ENCODE results near the gene ETF1. TPM values are rescaled to one million over a fixed set of nuclear protein-coding genes. Genes with fewer than 3 reads are reported as not detected.

ETF1 gene
- total RNA-seq, 4 donors from 2014 or later = 39.8 to 66.6 (median 54.1) TPM

GRCh38 chr5:138464008-138464387 lies 79.0 kb downstream of the ETF1 start:
- Histone ChIP-seq H3K27me3 (no peaks in the 10 kb centered on the region), H3K36me3 (no peaks in the 10 kb centered on the region), H3K27ac (peak overlapping the region; percentile 95 to 99 (median 98)), H3K4me1 (peaks cover 12 to 35% (median 21%) of the 10 kb centered on the region in 4 donors), H3K4me3 (peak overlapping the region; percentile 65 to 87 (median 80)), H3K9me3 (no peaks in the 10 kb centered on the region)
- intact Hi-C loops (cut with DNase I; ENCODE audit: low total_unique reads) (loop anchor here (5.0 kb wide), 1 partner anchor 78 kb away; the partner anchor contains the start of gene ETF1), in situ Hi-C loops (cut with MboI; ENCODE audit: low pct_ligation_motif_present in 1 of 4, low pct_unique_long_range_greater_than_20kb in 1 of 4, low sequenced_read_pairs in 3 of 4) (no loop called here)
- TF ChIP-seq POLR2AphosphoS5 (IDR thresholded peaks at IDR 0.05) = peak; percentile 86 to 96 (median 95)
- TF ChIP-seq POLR2A (IDR thresholded peaks at IDR 0.05) = peak; percentile 83
- TF ChIP-seq, protein P1, sequence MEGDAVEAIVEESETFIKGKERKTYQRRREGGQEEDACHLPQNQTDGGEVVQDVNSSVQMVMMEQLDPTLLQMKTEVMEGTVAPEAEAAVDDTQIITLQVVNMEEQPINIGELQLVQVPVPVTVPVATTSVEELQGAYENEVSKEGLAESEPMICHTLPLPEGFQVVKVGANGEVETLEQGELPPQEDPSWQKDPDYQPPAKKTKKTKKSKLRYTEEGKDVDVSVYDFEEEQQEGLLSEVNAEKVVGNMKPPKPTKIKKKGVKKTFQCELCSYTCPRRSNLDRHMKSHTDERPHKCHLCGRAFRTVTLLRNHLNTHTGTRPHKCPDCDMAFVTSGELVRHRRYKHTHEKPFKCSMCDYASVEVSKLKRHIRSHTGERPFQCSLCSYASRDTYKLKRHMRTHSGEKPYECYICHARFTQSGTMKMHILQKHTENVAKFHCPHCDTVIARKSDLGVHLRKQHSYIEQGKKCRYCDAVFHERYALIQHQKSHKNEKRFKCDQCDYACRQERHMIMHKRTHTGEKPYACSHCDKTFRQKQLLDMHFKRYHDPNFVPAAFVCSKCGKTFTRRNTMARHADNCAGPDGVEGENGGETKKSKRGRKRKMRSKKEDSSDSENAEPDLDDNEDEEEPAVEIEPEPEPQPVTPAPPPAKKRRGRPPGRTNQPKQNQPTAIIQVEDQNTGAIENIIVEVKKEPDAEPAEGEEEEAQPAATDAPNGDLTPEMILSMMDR (IDR thresholded peaks at IDR 0.05) = peak; percentile 91 to 99 (median 95)
- no peak for TF ChIP-seq EP300 (IDR thresholded peaks at IDR 0.05; ENCODE audit: low read depth)
- WGBS, 2 donors (ENCODE audit: low coverage in 1 of 2) = 0% methylated on average over 29 of the region's 34 CpGs; no CpG with 5 or more reads in 1 of the 2 donors
- DNase-seq = peak; percentile 97

- Histone ChIP-seq H3K27me3 (no peaks in the 10 kb centered on the region), H3K27ac (peak overlapping the region; percentile 95 to 99 (median 98)), H3K4me1 (peaks cover 12 to 40% (median 23%) of the 10 kb centered on the region in 4 donors), H3K9me3 (no peaks in the 10 kb centered on the region), H3K4me3 (peak overlapping the region; percentile 21 to 87 (median 80)), H3K36me3 (no peaks in the 10 kb centered on the region)
- intact Hi-C loops (cut with DNase I; ENCODE audit: low total_unique reads) (loop anchor here (5.0 kb wide), 1 partner anchor 79 kb away; the partner anchor contains the start of gene ETF1), in situ Hi-C loops (cut with MboI; ENCODE audit: low pct_ligation_motif_present in 1 of 4, low pct_unique_long_range_greater_than_20kb in 1 of 4, low sequenced_read_pairs in 3 of 4) (no loop called here)
- DNase-seq = peak; percentile 41
- TF ChIP-seq, protein P1 (IDR thresholded peaks at IDR 0.05) = no peak
- TF ChIP-seq EP300 (IDR thresholded peaks at IDR 0.05; ENCODE audit: low read depth) = no peak
- TF ChIP-seq POLR2AphosphoS5 (IDR thresholded peaks at IDR 0.05) = no peak
- no peak for TF ChIP-seq POLR2A (IDR thresholded peaks at IDR 0.05)
- WGBS, 2 donors (ENCODE audit: low coverage in 1 of 2) = 14% methylated on average over 21 of the region's 21 CpGs; no CpG with 5 or more reads in 1 of the 2 donors
Measured at GRCh38 chr5:138463419-138464007, 79.5 kb downstream of the ETF1 start.

DNA sequence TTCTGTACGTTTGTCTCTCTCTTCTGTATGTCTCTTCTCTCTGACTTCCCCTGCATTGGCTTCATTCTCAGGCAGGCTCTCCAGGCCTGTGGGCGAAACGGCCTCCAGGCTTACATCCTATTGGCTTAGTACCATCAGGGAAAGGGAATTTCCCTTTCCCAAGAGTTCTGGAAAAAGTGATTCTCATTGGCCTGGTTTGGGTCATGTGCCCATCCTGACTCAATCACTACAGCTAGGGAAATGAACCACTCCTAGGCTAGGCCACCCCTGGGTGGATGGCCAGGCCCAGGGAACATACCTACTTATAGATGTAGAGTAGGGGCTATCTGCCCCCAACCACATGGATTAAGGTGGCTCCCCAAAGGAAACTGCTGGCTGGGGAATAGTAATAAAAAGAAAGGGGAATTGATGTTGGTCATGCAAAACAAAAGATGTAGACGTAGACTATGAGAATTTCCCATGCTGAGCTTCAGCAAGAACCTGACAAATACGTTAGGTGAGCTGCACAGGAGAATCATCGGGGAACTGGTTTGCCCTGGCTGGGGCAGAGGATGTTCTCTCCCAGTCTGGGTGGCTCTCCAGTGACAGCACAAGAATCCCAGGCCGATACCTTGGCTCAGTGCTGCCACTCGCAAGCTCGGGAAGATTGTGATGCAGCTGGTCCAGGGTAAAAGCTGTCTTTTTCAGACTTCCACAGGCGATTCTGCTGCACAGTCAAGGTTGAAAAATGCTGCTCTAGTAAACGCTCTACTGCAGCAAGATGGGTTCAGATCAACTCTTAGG lies 81.5 kb downstream of the ETF1 start:
- no peak for TF ChIP-seq EP300 (IDR thresholded peaks at IDR 0.05; ENCODE audit: low read depth)
- TF ChIP-seq POLR2A (IDR thresholded peaks at IDR 0.05) = no peak
- TF ChIP-seq, protein P1 (IDR thresholded peaks at IDR 0.05) = no peak
- TF ChIP-seq POLR2AphosphoS5 (IDR thresholded peaks at IDR 0.05) = no peak
- H3K4me3 ChIP-seq = no peak overlapping the region
- DNase-seq = no peak
- H3K36me3 ChIP-seq = no peaks in the 10 kb centered on the region
- in situ Hi-C loops (cut with MboI; ENCODE audit: low pct_ligation_motif_present in 1 of 4, low pct_unique_long_range_greater_than_20kb in 1 of 4, low sequenced_read_pairs in 3 of 4) (no loop called here), intact Hi-C loops (cut with DNase I; ENCODE audit: low total_unique reads) (loop anchor here (5.0 kb wide), 1 partner anchor 81 kb away; the partner anchor contains the start of gene ETF1)
- no peaks in the 10 kb centered on the region for H3K27me3 ChIP-seq
- H3K4me1 ChIP-seq = peaks cover 8 to 31% (median 16%) of the 10 kb centered on the region in 4 donors
- peak overlapping the region in 2 of 4 donors; percentile 5 to 10 for H3K27ac ChIP-seq
- H3K9me3 ChIP-seq = no peaks in the 10 kb centered on the region
- 61 to 81% methylated on average over 6 to 11 of the region's 11 CpGs for WGBS, 2 donors (ENCODE audit: low coverage in 1 of 2)

DNA sequence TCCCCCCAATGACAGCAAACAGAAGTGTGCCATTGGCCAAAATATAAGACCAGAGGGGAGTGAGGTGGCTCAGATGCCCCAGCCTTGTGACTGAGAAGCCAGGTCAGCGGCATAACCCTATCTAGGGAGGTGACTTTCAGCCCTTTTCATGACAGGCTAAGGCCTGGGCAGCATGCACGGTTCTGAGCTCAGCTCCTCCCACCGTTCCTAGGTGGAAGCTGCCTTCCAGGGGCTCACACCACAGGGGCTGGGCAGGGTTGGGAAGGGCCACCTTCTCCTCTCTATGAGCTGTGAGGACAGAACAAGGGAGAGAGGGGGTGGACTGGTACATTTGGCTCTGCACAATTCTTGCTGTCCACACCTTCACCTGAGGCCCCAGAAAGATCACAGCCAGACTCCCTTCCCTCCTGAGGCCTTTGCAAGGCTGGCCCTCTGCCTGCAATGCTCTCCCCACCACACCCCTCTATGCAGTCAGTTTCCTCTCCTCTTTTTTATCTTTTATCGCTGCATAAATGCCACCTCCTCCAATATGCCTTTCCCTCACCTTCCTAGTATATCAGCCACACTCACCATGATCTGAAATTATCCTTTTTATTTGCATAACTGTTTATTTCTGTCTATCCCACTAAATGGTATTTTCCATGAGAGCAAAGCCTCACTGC lies 82.9 kb downstream of the ETF1 start:
- in situ Hi-C loops (cut with MboI; ENCODE audit: low pct_ligation_motif_present in 1 of 4, low pct_unique_long_range_greater_than_20kb in 1 of 4, low sequenced_read_pairs in 3 of 4) = no loop called here

More for the DNA sequence above, 82.9 kb downstream of the ETF1 start:
- no peak overlapping the region for H3K4me3 ChIP-seq
- H3K27ac ChIP-seq = no peak overlapping the region
- TF ChIP-seq, protein P1 (IDR thresholded peaks at IDR 0.05) = no peak
- TF ChIP-seq POLR2AphosphoS5 (IDR thresholded peaks at IDR 0.05) (no peak), POLR2A (IDR thresholded peaks at IDR 0.05) (no peak), EP300 (IDR thresholded peaks at IDR 0.05; ENCODE audit: low read depth) (no peak)
- peaks cover 0 to 24% (median 9%) of the 10 kb centered on the region in 4 donors for H3K4me1 ChIP-seq
- DNase-seq = no peak
- no peaks in the 10 kb centered on the region for H3K36me3 ChIP-seq
- intact Hi-C loops (cut with DNase I; ENCODE audit: low total_unique reads) = loop anchor here (5.0 kb wide), 1 partner anchor 82 kb away; the partner anchor contains the start of gene ETF1
- WGBS, 2 donors (ENCODE audit: low coverage in 1 of 2) = 91 to 100% methylated on average over 1 to 4 of the region's 4 CpGs
- H3K9me3 ChIP-seq = no peaks in the 10 kb centered on the region
- no peaks in the 10 kb centered on the region for H3K27me3 ChIP-seq
